ENCODE measurements around the gene CTNNA2. TPM values are rescaled to one million over a fixed set of nuclear protein-coding genes. Genes with fewer than 3 reads are reported as not detected.

The CTNNA2 gene
- total RNA-seq, 4 donors from 2014 or later, result 0.88 to 14.9 (median 2.3) TPM; not detected in 1

- no peaks in the 10 kb centered on the region for H3K9me3 ChIP-seq
- no peak overlapping the region for H3K27ac ChIP-seq
- no peak overlapping the region for H3K4me3 ChIP-seq
- TF ChIP-seq POLR2A (IDR thresholded peaks at IDR 0.05), result no peak
- TF ChIP-seq, protein P1, sequence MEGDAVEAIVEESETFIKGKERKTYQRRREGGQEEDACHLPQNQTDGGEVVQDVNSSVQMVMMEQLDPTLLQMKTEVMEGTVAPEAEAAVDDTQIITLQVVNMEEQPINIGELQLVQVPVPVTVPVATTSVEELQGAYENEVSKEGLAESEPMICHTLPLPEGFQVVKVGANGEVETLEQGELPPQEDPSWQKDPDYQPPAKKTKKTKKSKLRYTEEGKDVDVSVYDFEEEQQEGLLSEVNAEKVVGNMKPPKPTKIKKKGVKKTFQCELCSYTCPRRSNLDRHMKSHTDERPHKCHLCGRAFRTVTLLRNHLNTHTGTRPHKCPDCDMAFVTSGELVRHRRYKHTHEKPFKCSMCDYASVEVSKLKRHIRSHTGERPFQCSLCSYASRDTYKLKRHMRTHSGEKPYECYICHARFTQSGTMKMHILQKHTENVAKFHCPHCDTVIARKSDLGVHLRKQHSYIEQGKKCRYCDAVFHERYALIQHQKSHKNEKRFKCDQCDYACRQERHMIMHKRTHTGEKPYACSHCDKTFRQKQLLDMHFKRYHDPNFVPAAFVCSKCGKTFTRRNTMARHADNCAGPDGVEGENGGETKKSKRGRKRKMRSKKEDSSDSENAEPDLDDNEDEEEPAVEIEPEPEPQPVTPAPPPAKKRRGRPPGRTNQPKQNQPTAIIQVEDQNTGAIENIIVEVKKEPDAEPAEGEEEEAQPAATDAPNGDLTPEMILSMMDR (IDR thresholded peaks at IDR 0.05), result no peak
- intact Hi-C loops (cut with DNase I; ENCODE audit: low total_unique reads), result no loop called here
- H3K36me3 ChIP-seq, result no peaks in the 10 kb centered on the region
- H3K4me1 ChIP-seq, result no peaks in the 10 kb centered on the region
- H3K27me3 ChIP-seq, result no peaks in the 10 kb centered on the region
- no peak for DNase-seq
These were observed 472.3 kb downstream of the CTNNA2 start for GRCh38 chr2:79985145-79985544.

DNA sequence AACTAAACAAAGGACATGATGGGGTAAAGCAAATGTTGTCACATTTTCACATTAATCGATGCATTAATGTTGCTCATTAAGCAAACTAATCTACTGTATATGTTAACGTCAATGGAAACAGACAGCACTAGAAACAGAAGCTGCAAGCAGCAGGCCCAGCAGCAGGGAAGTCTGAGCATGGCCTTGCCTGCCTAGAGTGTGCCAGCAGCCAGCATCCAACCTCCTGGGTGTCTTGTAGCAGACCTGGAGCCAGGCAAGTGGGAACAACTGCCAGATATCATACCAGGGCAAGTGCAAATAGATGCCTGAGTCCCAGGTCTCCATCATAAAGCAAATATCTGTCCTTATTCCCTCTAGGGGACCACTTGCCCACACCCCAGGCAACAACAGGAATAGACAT lies 472.7 kb downstream of the CTNNA2 start:
- intact Hi-C loops (cut with DNase I; ENCODE audit: low total_unique reads), result no loop called here
- H3K27me3 ChIP-seq, result no peaks in the 10 kb centered on the region
- no peaks in the 10 kb centered on the region for H3K4me1 ChIP-seq
- DNase-seq, result no peak
- no peaks in the 10 kb centered on the region for H3K9me3 ChIP-seq
- H3K4me3 ChIP-seq, result no peak overlapping the region
- TF ChIP-seq, protein P1 (IDR thresholded peaks at IDR 0.05), result no peak
- TF ChIP-seq POLR2A (IDR thresholded peaks at IDR 0.05), result no peak
- no peak overlapping the region for H3K27ac ChIP-seq
- no peaks in the 10 kb centered on the region for H3K36me3 ChIP-seq

DNA sequence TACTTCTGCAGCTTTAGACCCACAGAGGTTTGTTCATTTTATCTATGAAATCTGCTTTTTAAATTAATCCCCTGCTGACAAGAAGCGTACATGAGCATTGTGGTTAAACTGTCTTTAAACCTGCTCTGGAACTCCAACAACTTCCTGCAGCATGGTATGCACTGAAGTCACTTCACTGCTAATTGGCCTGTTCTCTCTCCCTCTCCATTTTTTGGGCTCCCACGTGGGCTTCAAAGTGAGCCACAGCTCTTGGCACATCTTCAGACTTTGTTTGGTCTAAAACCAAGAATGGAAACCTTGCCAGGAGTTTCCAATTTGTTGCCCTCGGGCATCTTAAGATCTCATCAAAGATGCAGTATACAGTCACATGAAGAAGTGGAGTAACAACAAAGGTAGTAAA lies 480.3 kb downstream of the CTNNA2 start:
- Histone ChIP-seq H3K27me3 (no peaks in the 10 kb centered on the region), H3K27ac (no peak overlapping the region), H3K4me1 (no peaks in the 10 kb centered on the region), H3K36me3 (no peaks in the 10 kb centered on the region), H3K9me3 (no peaks in the 10 kb centered on the region), H3K4me3 (no peak overlapping the region)
- intact Hi-C loops (cut with DNase I; ENCODE audit: low total_unique reads), result no loop called here
- DNase-seq, result no peak
- no peak for TF ChIP-seq POLR2A (IDR thresholded peaks at IDR 0.05)
- TF ChIP-seq, protein P1 (IDR thresholded peaks at IDR 0.05), result no peak

DNA sequence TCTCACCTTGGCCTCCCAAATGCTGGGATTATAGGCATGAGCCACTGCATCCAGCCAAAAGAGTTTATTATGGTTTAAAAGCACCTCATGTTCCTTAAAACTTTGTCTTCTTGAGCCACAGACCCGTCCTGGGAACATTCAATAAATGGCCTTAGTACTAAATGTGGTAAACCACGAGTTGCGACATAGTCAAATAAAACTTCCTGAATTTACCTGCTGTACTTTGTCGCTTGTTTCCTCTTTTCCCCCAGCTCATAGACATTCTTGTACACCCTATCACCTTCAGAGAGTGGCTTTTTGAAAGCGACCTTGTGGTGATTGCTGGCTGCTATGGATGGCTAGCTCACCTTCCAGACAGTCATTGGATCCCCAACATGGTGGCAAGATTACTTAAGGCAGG lies 481.3 kb downstream of the CTNNA2 start:
- H3K27ac ChIP-seq, result no peak overlapping the region
- intact Hi-C loops (cut with DNase I; ENCODE audit: low total_unique reads), result no loop called here
- no peaks in the 10 kb centered on the region for H3K4me1 ChIP-seq
- TF ChIP-seq, protein P1 (IDR thresholded peaks at IDR 0.05), result no peak
- no peak for TF ChIP-seq POLR2A (IDR thresholded peaks at IDR 0.05)
- no peaks in the 10 kb centered on the region for H3K9me3 ChIP-seq
- no peak overlapping the region for H3K4me3 ChIP-seq
- no peak for DNase-seq
- no peaks in the 10 kb centered on the region for H3K36me3 ChIP-seq
- no peaks in the 10 kb centered on the region for H3K27me3 ChIP-seq

DNA sequence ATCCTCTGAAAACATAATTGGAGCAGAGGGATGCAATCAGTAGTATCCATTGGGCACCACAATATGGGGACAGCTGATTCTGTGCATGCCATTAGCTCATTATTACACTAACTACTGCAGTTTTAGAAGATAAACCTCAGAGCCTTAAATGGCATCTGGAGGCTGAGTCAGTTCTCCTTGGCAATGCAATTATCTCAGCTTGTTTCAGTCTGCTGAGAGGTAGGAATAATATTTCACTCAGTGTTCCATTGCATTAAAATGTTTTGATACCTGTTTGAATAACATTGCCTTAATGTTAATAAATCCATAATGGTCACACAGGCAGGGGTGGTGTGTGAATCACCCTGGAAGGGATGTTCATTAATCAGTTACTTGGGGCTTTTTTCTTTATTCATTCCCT lies 482.1 kb downstream of the CTNNA2 start:
- no peak for DNase-seq
- intact Hi-C loops (cut with DNase I; ENCODE audit: low total_unique reads), result no loop called here
- Histone ChIP-seq H3K36me3 (no peaks in the 10 kb centered on the region), H3K9me3 (no peaks in the 10 kb centered on the region), H3K27ac (no peak overlapping the region), H3K4me1 (no peaks in the 10 kb centered on the region), H3K4me3 (no peak overlapping the region), H3K27me3 (no peaks in the 10 kb centered on the region)
- TF ChIP-seq POLR2A (IDR thresholded peaks at IDR 0.05), result no peak
- TF ChIP-seq, protein P1 (IDR thresholded peaks at IDR 0.05), result no peak

Data from uterus (tissue), 4 donors.